ENCODE measurements around the gene SF3B6.

The SF3B6 gene

DNA sequence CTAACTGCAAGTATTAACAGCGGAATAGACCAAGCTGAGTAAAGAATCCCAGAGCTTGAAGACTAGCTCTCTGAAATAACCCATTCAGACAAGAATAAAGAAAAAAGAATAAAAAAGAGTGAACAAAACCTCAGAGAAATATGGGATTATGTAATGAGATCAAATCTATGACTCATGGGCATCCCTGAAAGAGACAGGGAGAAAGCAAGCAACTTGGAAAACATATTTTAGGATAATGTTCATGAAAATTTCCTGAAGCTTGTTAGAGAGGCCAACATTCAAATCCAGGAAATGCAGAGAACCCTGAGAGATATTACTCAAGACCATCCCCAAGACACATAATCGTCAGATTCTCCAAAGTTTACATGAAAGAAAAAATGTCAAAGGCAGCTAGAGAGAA is 29.7 kb upstream of the SF3B6 start:
- H3K36me3 ChIP-seq (ENCODE audit: insufficient read depth, low read length), result no peaks in the 10 kb centered on the region
- H3K27me3 ChIP-seq (ENCODE audit: insufficient read depth, low read length, poor library complexity, severe bottlenecking), result no peaks in the 10 kb centered on the region
- H3F3A ChIP-seq (ENCODE audit: low read depth), result no peaks in the 10 kb centered on the region
- no peak overlapping the region for H3K4me2 ChIP-seq (ENCODE audit: low read depth, low read length, poor library complexity, severe bottlenecking)
- no peaks in the 10 kb centered on the region for H4K20me1 ChIP-seq (ENCODE audit: insufficient read depth, low read length, poor library complexity, severe bottlenecking)
- no peak for TF ChIP-seq EZH2phosphoT487 (IDR thresholded peaks at IDR 0.05; ENCODE audit: borderline replicate concordance)
- TF ChIP-seq, protein P1, sequence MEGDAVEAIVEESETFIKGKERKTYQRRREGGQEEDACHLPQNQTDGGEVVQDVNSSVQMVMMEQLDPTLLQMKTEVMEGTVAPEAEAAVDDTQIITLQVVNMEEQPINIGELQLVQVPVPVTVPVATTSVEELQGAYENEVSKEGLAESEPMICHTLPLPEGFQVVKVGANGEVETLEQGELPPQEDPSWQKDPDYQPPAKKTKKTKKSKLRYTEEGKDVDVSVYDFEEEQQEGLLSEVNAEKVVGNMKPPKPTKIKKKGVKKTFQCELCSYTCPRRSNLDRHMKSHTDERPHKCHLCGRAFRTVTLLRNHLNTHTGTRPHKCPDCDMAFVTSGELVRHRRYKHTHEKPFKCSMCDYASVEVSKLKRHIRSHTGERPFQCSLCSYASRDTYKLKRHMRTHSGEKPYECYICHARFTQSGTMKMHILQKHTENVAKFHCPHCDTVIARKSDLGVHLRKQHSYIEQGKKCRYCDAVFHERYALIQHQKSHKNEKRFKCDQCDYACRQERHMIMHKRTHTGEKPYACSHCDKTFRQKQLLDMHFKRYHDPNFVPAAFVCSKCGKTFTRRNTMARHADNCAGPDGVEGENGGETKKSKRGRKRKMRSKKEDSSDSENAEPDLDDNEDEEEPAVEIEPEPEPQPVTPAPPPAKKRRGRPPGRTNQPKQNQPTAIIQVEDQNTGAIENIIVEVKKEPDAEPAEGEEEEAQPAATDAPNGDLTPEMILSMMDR (conservative IDR thresholded peaks at IDR 0.05; ENCODE audit: low read length), result no peak
- no peaks in the 10 kb centered on the region for H3K79me2 ChIP-seq (ENCODE audit: insufficient read depth, low read length)
- no peak overlapping the region for H3K9ac ChIP-seq (ENCODE audit: low read depth, low read length, poor library complexity, severe bottlenecking)
- H2AFZ ChIP-seq (ENCODE audit: low read length), result no peak overlapping the region
- peaks cover 2% of the 10 kb centered on the region; the same call in 1 of the 2 replicates for H3K9me3 ChIP-seq (ENCODE audit: insufficient read depth, low read depth, low read length)
- H3K9me2 ChIP-seq (replicated peaks; ENCODE audit: low read depth, low read length), result no peaks in the 10 kb centered on the region
- no peak overlapping the region for H3K4me3 ChIP-seq (ENCODE audit: low read length, poor library complexity, severe bottlenecking)
- H3K4me1 ChIP-seq (ENCODE audit: insufficient read depth, low read length, poor library complexity, severe bottlenecking), result no peaks in the 10 kb centered on the region

DNA sequence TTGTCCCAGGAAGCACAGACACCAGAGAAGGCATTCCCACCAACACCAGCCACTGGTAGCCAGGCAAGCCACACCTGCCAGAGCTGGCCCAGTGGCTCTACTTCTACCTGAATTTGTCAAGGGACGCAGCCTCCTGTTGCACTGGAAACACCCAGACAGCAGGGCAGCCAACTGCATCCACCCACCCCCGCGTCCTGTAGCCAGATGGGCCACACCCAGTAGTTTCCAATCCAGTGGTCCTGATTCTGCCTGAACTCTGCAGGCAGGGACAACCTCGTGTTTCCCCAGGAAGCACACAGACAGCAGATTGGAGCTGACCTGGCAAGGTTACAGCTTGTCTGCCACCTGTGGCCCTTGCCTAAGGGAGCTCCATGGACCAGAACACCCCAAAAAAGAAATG is 28.8 kb upstream of the SF3B6 start:
- Histone ChIP-seq H3K4me2 (ENCODE audit: low read depth, low read length, poor library complexity, severe bottlenecking) (no peak overlapping the region), H4K20me1 (ENCODE audit: insufficient read depth, low read length, poor library complexity, severe bottlenecking) (no peaks in the 10 kb centered on the region), H3K27me3 (ENCODE audit: insufficient read depth, low read length, poor library complexity, severe bottlenecking) (no peaks in the 10 kb centered on the region), H3K9me2 (replicated peaks; ENCODE audit: low read depth, low read length) (no peaks in the 10 kb centered on the region), H3K9me3 (ENCODE audit: insufficient read depth, low read depth, low read length) (peaks cover 2% of the 10 kb centered on the region; the same call in 1 of the 2 replicates), H3K4me1 (ENCODE audit: insufficient read depth, low read length, poor library complexity, severe bottlenecking) (no peaks in the 10 kb centered on the region), H3K9ac (ENCODE audit: low read depth, low read length, poor library complexity, severe bottlenecking) (no peak overlapping the region), H2AFZ (ENCODE audit: low read length) (no peak overlapping the region), H3K4me3 (ENCODE audit: low read length, poor library complexity, severe bottlenecking) (no peak overlapping the region), H3K79me2 (ENCODE audit: insufficient read depth, low read length) (no peaks in the 10 kb centered on the region), H3F3A (ENCODE audit: low read depth) (no peaks in the 10 kb centered on the region), H3K36me3 (ENCODE audit: insufficient read depth, low read length) (no peaks in the 10 kb centered on the region)
- TF ChIP-seq, protein P1 (conservative IDR thresholded peaks at IDR 0.05; ENCODE audit: low read length), result no peak
- TF ChIP-seq EZH2phosphoT487 (IDR thresholded peaks at IDR 0.05; ENCODE audit: borderline replicate concordance), result no peak

DNA sequence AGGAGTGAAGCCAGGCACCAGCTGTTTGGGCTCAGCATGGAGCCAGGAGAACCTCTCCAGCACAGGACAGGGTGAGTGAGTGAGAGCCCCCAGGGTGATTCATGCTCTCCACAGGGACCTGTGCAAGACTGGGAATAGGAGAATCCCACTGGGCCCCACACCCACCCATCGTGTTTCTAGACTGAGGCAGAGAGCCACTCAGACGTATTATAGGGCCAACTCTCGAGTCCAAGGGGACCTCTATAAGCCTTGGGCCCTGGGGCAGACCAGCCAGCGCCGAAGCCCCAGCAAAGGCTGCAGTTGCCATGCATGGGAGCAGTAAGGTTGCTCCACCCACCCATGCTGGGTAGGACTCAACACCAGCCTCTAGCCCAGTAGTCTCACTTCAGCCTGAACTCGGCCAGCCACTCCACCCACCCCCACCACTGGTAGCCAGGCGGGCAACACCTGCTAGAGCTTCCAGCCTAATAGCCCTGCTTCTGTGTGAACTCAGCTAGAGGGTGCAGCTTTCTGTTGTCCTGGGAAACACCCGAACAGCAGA is 28.1 kb upstream of the SF3B6 start:
- TF ChIP-seq, protein P1 (conservative IDR thresholded peaks at IDR 0.05; ENCODE audit: low read length), result no peak
- TF ChIP-seq EZH2phosphoT487 (IDR thresholded peaks at IDR 0.05; ENCODE audit: borderline replicate concordance), result no peak
- Histone ChIP-seq H3K4me2 (ENCODE audit: low read depth, low read length, poor library complexity, severe bottlenecking) (no peak overlapping the region), H3K4me1 (ENCODE audit: insufficient read depth, low read length, poor library complexity, severe bottlenecking) (no peaks in the 10 kb centered on the region), H3K27me3 (ENCODE audit: insufficient read depth, low read length, poor library complexity, severe bottlenecking) (no peaks in the 10 kb centered on the region), H3K79me2 (ENCODE audit: insufficient read depth, low read length) (no peaks in the 10 kb centered on the region), H3K9me2 (replicated peaks; ENCODE audit: low read depth, low read length) (no peaks in the 10 kb centered on the region), H3K9me3 (ENCODE audit: insufficient read depth, low read depth, low read length) (peaks cover 2% of the 10 kb centered on the region; the same call in 1 of the 2 replicates), H3K36me3 (ENCODE audit: insufficient read depth, low read length) (no peaks in the 10 kb centered on the region), H3F3A (ENCODE audit: low read depth) (no peaks in the 10 kb centered on the region), H2AFZ (ENCODE audit: low read length) (no peak overlapping the region), H3K9ac (ENCODE audit: low read depth, low read length, poor library complexity, severe bottlenecking) (no peak overlapping the region), H3K4me3 (ENCODE audit: low read length, poor library complexity, severe bottlenecking) (no peak overlapping the region), H4K20me1 (ENCODE audit: insufficient read depth, low read length, poor library complexity, severe bottlenecking) (no peaks in the 10 kb centered on the region)
